Activated T-helper 17 cell treated with anti-CD3 and anti-CD28 coated beads, Interleukin-2, amount 50 U/mL, for 72 hours (primary cell): ENCODE results near the gene SMOC2. TPM values are rescaled to one million over a fixed set of nuclear protein-coding genes. Genes with fewer than 3 reads are reported as not detected.

Experiments
- ATAC-seq: fragments of 150-1000 bp; cut with Tn5 transposase; replicated peaks from 2 replicates; pipeline ENCODE4 v1.10.0; 2021; ENCODE audit warnings: mild to moderate bottlenecking, moderate library complexity
- H3K27ac Mint-ChIP-seq: one replicate; pipeline ENCODE4 v1.8.0; 2022; ENCODE audit warnings: mixed read lengths
- H3K27me3 Mint-ChIP-seq: one replicate; pipeline ENCODE4 v1.8.0; 2022; ENCODE audit warnings: mixed read lengths
- H3K36me3 Mint-ChIP-seq: one replicate; pipeline ENCODE4 v1.8.0; 2022; ENCODE audit warnings: low read depth, mild to moderate bottlenecking, mixed read lengths
- H3K4me1 Mint-ChIP-seq: one replicate; pipeline ENCODE4 v1.8.0; 2022; ENCODE audit warnings: mixed read lengths
- H3K4me3 Mint-ChIP-seq: one replicate; pipeline ENCODE4 v1.8.0; 2022; ENCODE audit warnings: mild to moderate bottlenecking, mixed read lengths
- H3K9me3 Mint-ChIP-seq: one replicate; pipeline ENCODE4 v1.8.0; 2022; ENCODE audit warnings: mixed read lengths
- total RNA-seq, 2 donors: library from RNA; stranded (reverse); gene quantifications; one replicate each; pipeline ENCODE4 v1.2.3, GENCODE V29; 2022

Gene SMOC2
- total RNA-seq, 2 donors from 2014 or later, result not detected

GRCh38 chr6:168706471-168707177 lies 265.6 kb downstream of the SMOC2 start:
- no peak overlapping the region for H3K4me3 Mint-ChIP-seq
- ATAC-seq, result no peak
- H3K36me3 Mint-ChIP-seq, result no peaks in the 10 kb centered on the region
- no peak overlapping the region for H3K27ac Mint-ChIP-seq
- no peaks in the 10 kb centered on the region for H3K4me1 Mint-ChIP-seq
- H3K27me3 Mint-ChIP-seq, result peaks cover 10% of the 10 kb centered on the region
- H3K9me3 Mint-ChIP-seq, result no peaks in the 10 kb centered on the region

GRCh38 chr6:168708526-168708925 lies 267.5 kb downstream of the SMOC2 start:
- H3K4me1 Mint-ChIP-seq, result no peaks in the 10 kb centered on the region
- no peak for ATAC-seq
- no peaks in the 10 kb centered on the region for H3K36me3 Mint-ChIP-seq
- H3K27ac Mint-ChIP-seq, result no peak overlapping the region
- peaks cover 5% of the 10 kb centered on the region for H3K27me3 Mint-ChIP-seq
- H3K4me3 Mint-ChIP-seq, result no peak overlapping the region
- no peaks in the 10 kb centered on the region for H3K9me3 Mint-ChIP-seq

- no peak overlapping the region for H3K4me3 Mint-ChIP-seq
- H3K27ac Mint-ChIP-seq, result no peak overlapping the region
- H3K4me1 Mint-ChIP-seq, result no peaks in the 10 kb centered on the region
- H3K27me3 Mint-ChIP-seq, result peaks cover 5% of the 10 kb centered on the region
- ATAC-seq, result no peak
- no peaks in the 10 kb centered on the region for H3K36me3 Mint-ChIP-seq
- H3K9me3 Mint-ChIP-seq, result no peaks in the 10 kb centered on the region
Measured at GRCh38 chr6:168708984-168709383, 268.0 kb downstream of the SMOC2 start.

GRCh38 chr6:168709390-168709789 lies 268.4 kb downstream of the SMOC2 start:
- no peak for ATAC-seq
- Mint-ChIP-seq H3K4me3 (no peak overlapping the region), H3K36me3 (no peaks in the 10 kb centered on the region)

GRCh38 chr6:168709991-168710390 lies 269.0 kb downstream of the SMOC2 start:
- Mint-ChIP-seq H3K27ac (no peak overlapping the region), H3K9me3 (no peaks in the 10 kb centered on the region), H3K4me1 (no peaks in the 10 kb centered on the region), H3K4me3 (no peak overlapping the region), H3K27me3 (peaks cover 5% of the 10 kb centered on the region), H3K36me3 (no peaks in the 10 kb centered on the region)
- ATAC-seq, result no peak

More at GRCh38 chr6:168709390-168709789, 268.4 kb downstream of the SMOC2 start:
- H3K27me3 Mint-ChIP-seq, result peaks cover 5% of the 10 kb centered on the region
- no peaks in the 10 kb centered on the region for H3K4me1 Mint-ChIP-seq
- no peaks in the 10 kb centered on the region for H3K9me3 Mint-ChIP-seq
- no peak overlapping the region for H3K27ac Mint-ChIP-seq

GRCh38 chr6:168711049-168711640 lies 270.2 kb downstream of the SMOC2 start:
- no peaks in the 10 kb centered on the region for H3K4me1 Mint-ChIP-seq
- ATAC-seq, result no peak

GRCh38 chr6:168711666-168712300 lies 270.8 kb downstream of the SMOC2 start:
- Mint-ChIP-seq H3K9me3 (no peaks in the 10 kb centered on the region), H3K36me3 (no peaks in the 10 kb centered on the region), H3K27me3 (peaks cover 5% of the 10 kb centered on the region), H3K4me3 (no peak overlapping the region), H3K27ac (no peak overlapping the region), H3K4me1 (no peaks in the 10 kb centered on the region)
- ATAC-seq, result no peak

More at GRCh38 chr6:168711049-168711640, 270.2 kb downstream of the SMOC2 start:
- Mint-ChIP-seq H3K9me3 (no peaks in the 10 kb centered on the region), H3K27ac (no peak overlapping the region), H3K36me3 (no peaks in the 10 kb centered on the region), H3K27me3 (peaks cover 5% of the 10 kb centered on the region), H3K4me3 (no peak overlapping the region)

- Mint-ChIP-seq H3K27me3 (peaks cover 5% of the 10 kb centered on the region), H3K27ac (no peak overlapping the region), H3K9me3 (no peaks in the 10 kb centered on the region), H3K4me1 (no peaks in the 10 kb centered on the region), H3K4me3 (no peak overlapping the region), H3K36me3 (no peaks in the 10 kb centered on the region)
- no peak for ATAC-seq
Measured at GRCh38 chr6:168712993-168713392, 272.0 kb downstream of the SMOC2 start.

GRCh38 chr6:168713839-168714238 lies 272.9 kb downstream of the SMOC2 start:
- no peak overlapping the region for H3K27ac Mint-ChIP-seq
- no peaks in the 10 kb centered on the region for H3K36me3 Mint-ChIP-seq
- no peak overlapping the region for H3K4me3 Mint-ChIP-seq
- no peaks in the 10 kb centered on the region for H3K4me1 Mint-ChIP-seq
- no peaks in the 10 kb centered on the region for H3K9me3 Mint-ChIP-seq
- peaks cover 5% of the 10 kb centered on the region for H3K27me3 Mint-ChIP-seq
- no peak for ATAC-seq

- Mint-ChIP-seq H3K36me3 (no peaks in the 10 kb centered on the region), H3K27ac (no peak overlapping the region), H3K27me3 (no peaks in the 10 kb centered on the region), H3K4me1 (no peaks in the 10 kb centered on the region), H3K4me3 (no peak overlapping the region), H3K9me3 (no peaks in the 10 kb centered on the region)
- ATAC-seq, result no peak
Measured at GRCh38 chr6:168714547-168715260, 273.7 kb downstream of the SMOC2 start.

GRCh38 chr6:168715643-168716481 lies 274.9 kb downstream of the SMOC2 start:
- Mint-ChIP-seq H3K36me3 (no peaks in the 10 kb centered on the region), H3K9me3 (no peaks in the 10 kb centered on the region), H3K4me1 (no peaks in the 10 kb centered on the region), H3K4me3 (no peak overlapping the region), H3K27ac (no peak overlapping the region), H3K27me3 (no peaks in the 10 kb centered on the region)
- no peak for ATAC-seq

GRCh38 chr6:168716581-168716980 lies 275.6 kb downstream of the SMOC2 start:
- Mint-ChIP-seq H3K36me3 (no peaks in the 10 kb centered on the region), H3K27ac (no peak overlapping the region), H3K4me1 (no peaks in the 10 kb centered on the region), H3K27me3 (peaks cover 4% of the 10 kb centered on the region), H3K4me3 (no peak overlapping the region), H3K9me3 (no peaks in the 10 kb centered on the region)
- ATAC-seq, result no peak

- Mint-ChIP-seq H3K27ac (no peak overlapping the region), H3K27me3 (peaks cover 7% of the 10 kb centered on the region), H3K9me3 (no peaks in the 10 kb centered on the region), H3K4me1 (no peaks in the 10 kb centered on the region), H3K36me3 (no peaks in the 10 kb centered on the region), H3K4me3 (no peak overlapping the region)
- no peak for ATAC-seq
Measured at GRCh38 chr6:168717491-168717890, 276.5 kb downstream of the SMOC2 start.
